ENCODE data around the gene OR1K1.
"Not testable (repeated sequence)": the region's sequence is repeated elsewhere in the genome, so short reads cannot be mapped to it uniquely, and the experiment has no call there.

OR1K1 gene

GRCh38 chr9:122800066-122801060 lies at the start of gene OR1K1:
TSS of gene OR1K1 (plus strand) at chr9:122800123. CDS start at chr9:122800123, 0 bp downstream.
- no peak for DNase-seq (ENCODE audit: low read depth in 2 of 2)

GRCh38 chr9:122754825-122755224 lies 45.1 kb upstream of the OR1K1 start:
- no peak for DNase-seq (ENCODE audit: low read depth in 2 of 2)

GRCh38 chr9:122767817-122768216 lies 32.1 kb upstream of the OR1K1 start:
- DNase-seq (ENCODE audit: low read depth in 2 of 2): no peak

GRCh38 chr9:122777052-122777451 lies 22.9 kb upstream of the OR1K1 start:
- DNase-seq (ENCODE audit: low read depth in 2 of 2): no peak

GRCh38 chr9:122777935-122778627 lies 21.8 kb upstream of the OR1K1 start:
- no peak for DNase-seq (ENCODE audit: low read depth in 2 of 2)

- no peak for DNase-seq (ENCODE audit: low read depth in 2 of 2)
These were observed 20.7 kb upstream of the OR1K1 start for GRCh38 chr9:122779181-122779580.

GRCh38 chr9:122780026-122780425 lies 19.9 kb upstream of the OR1K1 start:
- no peak for DNase-seq (ENCODE audit: low read depth in 2 of 2)

GRCh38 chr9:122781671-122782070 lies 18.3 kb upstream of the OR1K1 start:
- no peak for DNase-seq (ENCODE audit: low read depth in 2 of 2)

- no peak for DNase-seq (ENCODE audit: low read depth in 2 of 2)
These were observed 14.7 kb upstream of the OR1K1 start for GRCh38 chr9:122785269-122785668.

GRCh38 chr9:122786338-122786737 lies 13.6 kb upstream of the OR1K1 start:
- no peak for DNase-seq (ENCODE audit: low read depth in 2 of 2)

- no peak for DNase-seq (ENCODE audit: low read depth in 2 of 2)
These were observed 11.1 kb upstream of the OR1K1 start, which contains the start of gene OR5C1 for GRCh38 chr9:122788831-122789230. TSS of gene OR5C1 (plus strand) at chr9:122788933. CDS start at chr9:122788933, 0 bp downstream.

- DNase-seq (ENCODE audit: low read depth in 2 of 2): no peak
These were observed 10.5 kb upstream of the OR1K1 start for GRCh38 chr9:122789256-122790046.

- no peak for DNase-seq (ENCODE audit: low read depth in 2 of 2)
These were observed 7.9 kb upstream of the OR1K1 start for GRCh38 chr9:122791872-122792669.

GRCh38 chr9:122797316-122798063 lies 2.4 kb upstream of the OR1K1 start:
- no peak for DNase-seq (ENCODE audit: low read depth in 2 of 2)

GRCh38 chr9:122806661-122807060 lies 6.7 kb downstream of the OR1K1 start:
- no peak for DNase-seq (ENCODE audit: low read depth in 2 of 2)

- no peak for DNase-seq (ENCODE audit: low read depth in 2 of 2)
These were observed 7.5 kb downstream of the OR1K1 start for GRCh38 chr9:122807271-122807900.

- no peak for DNase-seq (ENCODE audit: low read depth in 2 of 2)
These were observed 8.2 kb downstream of the OR1K1 start for GRCh38 chr9:122808141-122808540.

GRCh38 chr9:122809261-122809660 lies 9.3 kb downstream of the OR1K1 start:
- not testable (repeated sequence) for DNase-seq (ENCODE audit: low read depth in 2 of 2)

GRCh38 chr9:122810306-122810946 lies 10.5 kb downstream of the OR1K1 start:
- DNase-seq (ENCODE audit: low read depth in 2 of 2): peak; percentile 50 to 63

All from stimulated activated CD8-positive, alpha-beta memory T cell treated with anti-CD3 and anti-CD28 coated beads, Interleukin-7, amount 100 ng/mL, for 4 hours (primary cell).